ENCODE data around the gene CYP4F22. TPM values are rescaled to one million over a fixed set of nuclear protein-coding genes. Genes with fewer than 3 reads are reported as not detected.
"Not testable (repeated sequence)": the region's sequence is repeated elsewhere in the genome, so short reads cannot be mapped to it uniquely, and the experiment has no call there.

CYP4F22 gene
- total RNA-seq, 2 donors from 2014 or later, result not detected

DNA sequence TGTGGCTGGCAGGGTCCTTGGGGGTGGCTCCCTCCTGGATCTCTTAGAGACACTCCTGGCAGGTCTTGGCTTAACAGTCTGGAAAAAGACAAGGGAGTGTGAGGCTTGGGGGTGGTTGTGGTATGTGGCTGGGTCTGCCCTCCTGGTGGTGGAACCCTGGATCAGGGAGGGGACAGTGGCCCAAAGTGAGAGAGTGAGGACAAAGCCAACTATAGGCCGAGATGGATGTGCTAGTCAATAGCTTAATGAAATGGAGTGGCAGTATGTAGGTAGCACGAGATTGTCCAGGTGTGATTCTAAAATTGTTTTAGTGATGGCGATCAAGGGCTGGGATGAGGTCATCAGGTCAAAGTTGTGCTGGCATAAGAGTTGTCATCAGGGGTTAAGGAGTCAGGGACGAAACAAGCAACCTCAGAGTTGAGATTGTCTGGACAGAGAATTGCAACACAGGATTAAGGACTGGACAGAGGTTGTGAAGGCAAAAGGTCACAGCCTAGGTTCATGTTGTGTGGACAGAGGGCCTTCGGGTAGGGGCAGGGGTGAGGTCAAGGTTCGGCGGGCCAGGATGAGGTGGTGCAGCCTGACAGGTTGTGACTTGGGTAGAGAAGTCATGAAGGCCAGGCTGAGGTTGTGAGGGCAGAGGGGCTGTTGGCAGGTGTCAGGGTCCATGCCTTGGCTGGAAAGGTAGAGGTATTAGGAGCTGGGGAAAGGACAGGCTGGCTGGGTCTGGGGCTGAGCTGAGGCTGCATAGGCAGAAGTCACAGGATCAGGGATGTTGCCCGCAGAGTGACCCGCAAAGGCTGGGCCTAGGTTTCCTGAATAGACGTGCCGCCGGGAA, 39.4 kb upstream of the CYP4F22 start:
- DNase-seq, result no peak
- H3K4me1 ChIP-seq (ENCODE audit: control insufficient read depth, insufficient read depth, low read length), result no peaks in the 10 kb centered on the region
- WGBS, 2 experiments (ENCODE audit: insufficient coverage in 1 of 2, insufficient read length in 1 of 2), result 77 to 85% methylated on average over 7 to 12 of the region's 12 CpGs
- H3K27ac Mint-ChIP-seq, result no peak overlapping the region
- H3K4me1 Mint-ChIP-seq, result no peaks in the 10 kb centered on the region
- H3K9me3 ChIP-seq (ENCODE audit: control insufficient read depth, low read length), result peaks cover 8% of the 10 kb centered on the region
- H3K4me3 Mint-ChIP-seq, result peak overlapping the region; percentile 24
- H3K36me3 ChIP-seq (ENCODE audit: control insufficient read depth, insufficient read depth, low read length), result no peaks in the 10 kb centered on the region
- no peak overlapping the region for H3K4me3 ChIP-seq (ENCODE audit: low read length)
- H3K36me3 Mint-ChIP-seq (ENCODE audit: low read depth), result no peaks in the 10 kb centered on the region
- H3K27ac ChIP-seq (ENCODE audit: low read depth, low read length), result no peak overlapping the region
- peaks cover 68% of the 10 kb centered on the region for H3K27me3 Mint-ChIP-seq (ENCODE audit: insufficient read depth)
- TF ChIP-seq CTCF (conservative IDR thresholded peaks at IDR 0.05), result no peak
- peaks cover 28% of the 10 kb centered on the region for H3K27me3 ChIP-seq (ENCODE audit: control insufficient read depth, insufficient read depth, low read length, poor library complexity, severe bottlenecking)
- H3K9ac ChIP-seq (ENCODE audit: extremely low read depth, low read length, poor library complexity, severe bottlenecking), result no peak overlapping the region
- H3K9me3 Mint-ChIP-seq, result peaks cover 20% of the 10 kb centered on the region

DNA sequence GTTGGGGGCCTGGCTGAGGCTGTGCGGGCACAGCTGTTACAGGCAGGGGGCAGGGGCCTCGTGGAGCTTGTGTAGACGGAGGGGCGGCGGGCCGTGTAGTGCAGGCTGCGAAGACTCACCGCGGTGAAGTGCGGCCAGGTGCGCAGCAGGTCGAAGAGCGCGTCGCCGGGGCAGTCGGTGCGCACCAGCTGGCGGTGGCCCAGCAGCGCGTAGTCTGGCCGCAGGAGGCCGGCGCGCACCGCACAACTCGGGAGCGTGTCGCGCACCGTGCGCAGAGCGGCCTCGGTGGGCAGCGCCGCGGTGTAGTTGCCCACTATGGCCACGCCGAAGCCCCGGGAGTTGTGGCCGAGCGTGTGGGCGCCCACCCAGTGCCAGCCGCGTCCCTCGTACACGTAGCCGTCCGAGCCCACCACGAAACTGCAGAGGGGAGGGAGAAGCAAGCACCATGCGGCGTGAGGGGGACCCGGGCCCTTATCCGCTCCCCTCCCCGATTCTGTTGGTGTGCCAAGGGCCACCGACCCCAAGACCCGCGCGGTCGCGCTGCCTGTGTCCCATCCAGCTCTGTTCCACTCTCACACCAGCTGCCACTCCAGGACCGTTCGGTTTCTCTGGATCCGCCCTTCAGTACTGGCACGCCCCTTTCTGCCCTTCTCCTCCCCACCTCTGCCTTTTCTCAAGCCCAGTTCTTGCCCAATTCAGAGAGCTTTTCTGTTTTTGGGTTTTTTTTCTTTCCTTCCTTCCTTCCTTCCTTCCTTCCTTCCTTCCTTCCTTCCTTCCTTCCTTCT, 38.6 kb upstream of the CYP4F22 start:
- H3K27ac Mint-ChIP-seq, result no peak overlapping the region
- Histone ChIP-seq H3K27me3 (ENCODE audit: control insufficient read depth, insufficient read depth, low read length, poor library complexity, severe bottlenecking) (peaks cover 28% of the 10 kb centered on the region), H3K36me3 (ENCODE audit: control insufficient read depth, insufficient read depth, low read length) (no peaks in the 10 kb centered on the region), H3K27ac (ENCODE audit: low read depth, low read length) (no peak overlapping the region), H3K4me1 (ENCODE audit: control insufficient read depth, insufficient read depth, low read length) (no peaks in the 10 kb centered on the region), H3K9ac (ENCODE audit: extremely low read depth, low read length, poor library complexity, severe bottlenecking) (no peak overlapping the region), H3K9me3 (ENCODE audit: control insufficient read depth, low read length) (peaks cover 8% of the 10 kb centered on the region), H3K4me3 (ENCODE audit: low read length) (no peak overlapping the region)
- TF ChIP-seq CTCF (conservative IDR thresholded peaks at IDR 0.05), result no peak
- peak overlapping the region; percentile 24 for H3K4me3 Mint-ChIP-seq
- no peaks in the 10 kb centered on the region for H3K36me3 Mint-ChIP-seq (ENCODE audit: low read depth)
- no peaks in the 10 kb centered on the region for H3K4me1 Mint-ChIP-seq
- 51 to 54% methylated on average over 14 to 65 of the region's 65 CpGs for WGBS, 2 experiments (ENCODE audit: insufficient coverage in 1 of 2, insufficient read length in 1 of 2)
- peaks cover 64% of the 10 kb centered on the region for H3K27me3 Mint-ChIP-seq (ENCODE audit: insufficient read depth)
- peak; percentile 75 for DNase-seq
- H3K9me3 Mint-ChIP-seq, result peaks cover 25% of the 10 kb centered on the region

DNA sequence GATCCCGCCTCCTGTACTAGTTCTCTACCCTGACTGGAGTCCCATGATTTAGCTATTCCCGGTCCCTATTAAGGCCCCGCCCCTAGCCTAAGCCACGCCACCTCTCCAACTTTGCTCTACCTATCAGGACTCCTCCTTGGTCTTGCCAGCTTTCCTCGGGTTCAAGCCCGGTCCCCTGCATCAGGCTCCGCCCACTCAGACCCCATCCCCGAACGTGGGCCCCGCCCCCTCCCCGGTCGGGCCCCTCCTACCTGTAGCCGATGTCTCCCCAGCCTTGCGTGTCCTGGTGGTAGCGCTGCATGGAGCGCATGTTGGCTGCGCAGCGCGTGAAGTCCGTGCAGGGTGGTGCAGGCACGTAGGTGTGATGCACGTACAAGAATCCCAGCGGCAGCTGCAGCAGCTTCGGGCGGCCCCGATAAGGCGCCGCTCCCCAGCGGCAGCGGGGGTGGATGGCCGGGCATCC, 36.7 kb upstream of the CYP4F22 start:
- Histone ChIP-seq H3K27me3 (ENCODE audit: control insufficient read depth, insufficient read depth, low read length, poor library complexity, severe bottlenecking) (peaks cover 28% of the 10 kb centered on the region), H3K4me3 (ENCODE audit: low read length) (no peak overlapping the region), H3K9ac (ENCODE audit: extremely low read depth, low read length, poor library complexity, severe bottlenecking) (no peak overlapping the region), H3K9me3 (ENCODE audit: control insufficient read depth, low read length) (peaks cover 8% of the 10 kb centered on the region), H3K4me1 (ENCODE audit: control insufficient read depth, insufficient read depth, low read length) (no peaks in the 10 kb centered on the region), H3K27ac (ENCODE audit: low read depth, low read length) (no peak overlapping the region), H3K36me3 (ENCODE audit: control insufficient read depth, insufficient read depth, low read length) (no peaks in the 10 kb centered on the region)
- no peaks in the 10 kb centered on the region for H3K4me1 Mint-ChIP-seq
- no peaks in the 10 kb centered on the region for H3K36me3 Mint-ChIP-seq (ENCODE audit: low read depth)
- H3K9me3 Mint-ChIP-seq, result peaks cover 42% of the 10 kb centered on the region
- no peak for TF ChIP-seq CTCF (conservative IDR thresholded peaks at IDR 0.05)
- H3K27me3 Mint-ChIP-seq (ENCODE audit: insufficient read depth), result peaks cover 55% of the 10 kb centered on the region
- H3K27ac Mint-ChIP-seq, result no peak overlapping the region
- no peak overlapping the region for H3K4me3 Mint-ChIP-seq
- 90% methylated on average over 22 to 31 of the region's 31 CpGs for WGBS, 2 experiments (ENCODE audit: insufficient coverage in 1 of 2, insufficient read length in 1 of 2)
- peak; percentile 82 for DNase-seq

DNA sequence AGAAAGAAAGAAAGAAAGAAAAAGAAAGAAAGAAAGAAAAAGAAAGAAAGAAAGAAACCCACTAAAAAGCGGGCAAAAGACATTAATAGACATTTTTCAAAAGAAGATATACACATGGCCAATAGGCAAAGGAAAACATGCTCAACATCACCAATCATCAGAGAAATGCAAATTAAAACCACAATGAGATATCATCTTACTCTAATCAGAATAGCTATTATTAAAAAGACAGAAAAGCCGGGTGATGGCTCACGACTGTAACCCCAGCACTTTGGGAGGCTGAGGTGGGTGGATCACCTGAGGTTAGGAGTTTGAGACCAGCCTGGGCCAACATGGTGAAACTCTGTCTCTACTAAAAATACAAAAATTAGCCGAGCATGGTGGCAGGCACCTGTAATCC, 34.5 kb upstream of the CYP4F22 start:
- H3K4me3 Mint-ChIP-seq; H3K36me3 Mint-ChIP-seq (ENCODE audit: low read depth); H3K4me1 ChIP-seq (ENCODE audit: control insufficient read depth, insufficient read depth, low read length); DNase-seq; H3K27ac ChIP-seq (ENCODE audit: low read depth, low read length); H3K9ac ChIP-seq (ENCODE audit: extremely low read depth, low read length, poor library complexity, severe bottlenecking); H3K36me3 ChIP-seq (ENCODE audit: control insufficient read depth, insufficient read depth, low read length); H3K27ac Mint-ChIP-seq; H3K4me3 ChIP-seq (ENCODE audit: low read length); H3K4me1 Mint-ChIP-seq: not testable (repeated sequence)
- Histone ChIP-seq H3K27me3 (ENCODE audit: control insufficient read depth, insufficient read depth, low read length, poor library complexity, severe bottlenecking) (peaks cover 13% of the 10 kb centered on the region), H3K9me3 (ENCODE audit: control insufficient read depth, low read length) (peaks cover 12% of the 10 kb centered on the region)
- 73 to 84% methylated on average over 2 to 4 of the region's 4 CpGs for WGBS, 2 experiments (ENCODE audit: insufficient coverage in 1 of 2, insufficient read length in 1 of 2)
- H3K9me3 Mint-ChIP-seq, result peaks cover 54% of the 10 kb centered on the region
- H3K27me3 Mint-ChIP-seq (ENCODE audit: insufficient read depth), result peaks cover 37% of the 10 kb centered on the region
